Testis (tissue), 2 donors: Measurements from ENCODE around the gene GSG1L2.

ENCODE experiments used
- POLR2A ChIP-seq: fragments of 450-650 bp; IDR thresholded peaks from one replicate; pipeline ENCODE4 v1.6.1; 2017; ENCODE audit warnings: antibody characterized with exemption, mild to moderate bottlenecking, moderate library complexity
- TF ChIP-seq, protein P1 (sequence below), 3 experiments: fragments of 450-650 bp in 2 of 3; fragments of 200-600 bp in 1 of 3; sonication (generic) in 1 of 3; IDR thresholded peaks; one replicate each; pipeline ENCODE4 v1.5.1; 2016 to 2019; ENCODE audit warnings: antibody characterized with exemption in 3 of 3, mild to moderate bottlenecking in 2 of 3, moderate library complexity in 1 of 3

DNA sequence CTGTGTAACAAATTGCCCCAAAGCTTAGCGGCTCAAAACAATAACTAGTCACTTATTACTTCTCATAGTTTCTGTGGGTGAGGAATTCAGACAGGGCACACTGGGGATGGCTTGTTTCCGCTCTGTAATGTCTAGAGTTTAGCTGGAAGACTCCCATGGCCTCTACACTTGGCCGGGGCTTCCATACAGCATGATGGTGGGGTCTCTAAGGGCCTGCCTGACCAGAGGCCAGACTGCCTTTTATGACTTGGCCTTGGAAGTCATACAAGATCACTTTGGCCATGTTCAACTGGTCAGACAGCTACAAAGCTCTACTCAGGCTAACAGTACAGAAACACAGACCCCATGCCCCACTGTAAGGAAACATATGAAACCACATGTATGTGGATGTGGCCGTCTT, 12.0 kb upstream of the GSG1L2 start:
- TF ChIP-seq, protein P1, sequence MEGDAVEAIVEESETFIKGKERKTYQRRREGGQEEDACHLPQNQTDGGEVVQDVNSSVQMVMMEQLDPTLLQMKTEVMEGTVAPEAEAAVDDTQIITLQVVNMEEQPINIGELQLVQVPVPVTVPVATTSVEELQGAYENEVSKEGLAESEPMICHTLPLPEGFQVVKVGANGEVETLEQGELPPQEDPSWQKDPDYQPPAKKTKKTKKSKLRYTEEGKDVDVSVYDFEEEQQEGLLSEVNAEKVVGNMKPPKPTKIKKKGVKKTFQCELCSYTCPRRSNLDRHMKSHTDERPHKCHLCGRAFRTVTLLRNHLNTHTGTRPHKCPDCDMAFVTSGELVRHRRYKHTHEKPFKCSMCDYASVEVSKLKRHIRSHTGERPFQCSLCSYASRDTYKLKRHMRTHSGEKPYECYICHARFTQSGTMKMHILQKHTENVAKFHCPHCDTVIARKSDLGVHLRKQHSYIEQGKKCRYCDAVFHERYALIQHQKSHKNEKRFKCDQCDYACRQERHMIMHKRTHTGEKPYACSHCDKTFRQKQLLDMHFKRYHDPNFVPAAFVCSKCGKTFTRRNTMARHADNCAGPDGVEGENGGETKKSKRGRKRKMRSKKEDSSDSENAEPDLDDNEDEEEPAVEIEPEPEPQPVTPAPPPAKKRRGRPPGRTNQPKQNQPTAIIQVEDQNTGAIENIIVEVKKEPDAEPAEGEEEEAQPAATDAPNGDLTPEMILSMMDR (IDR thresholded peaks at IDR 0.05), result no peak
- TF ChIP-seq POLR2A, result no peak
